Cerebellar nuclear complex (tissue), 1 donor: Measurements from ENCODE around the gene RTN4RL1.

Source experiments
- DNase-seq, 2 experiments: peaks; one replicate each; lab custom pipeline; 2025; lab: John Stamatoyannopoulos, UW

The RTN4RL1 gene

GRCh38 chr17:2047590-2047989, 22.5 kb upstream of the RTN4RL1 start:
- no peak for DNase-seq

GRCh38 chr17:2044263-2044894, 19.2 kb upstream of the RTN4RL1 start:
- DNase-seq = no peak

GRCh38 chr17:2043785-2044184, 18.7 kb upstream of the RTN4RL1 start:
- DNase-seq = no peak

GRCh38 chr17:2042933-2043332, 17.8 kb upstream of the RTN4RL1 start:
- DNase-seq = no peak

GRCh38 chr17:2042390-2042847, 17.3 kb upstream of the RTN4RL1 start:
- no peak for DNase-seq

- peak in 1 of 2 experiments; percentile 76 for DNase-seq
These were observed 16.6 kb upstream of the RTN4RL1 start, which contains the start of gene OVCA2 for GRCh38 chr17:2041561-2042389. OVCA2 (plus strand) TSS chr17:2042022; CDS start chr17:2042048, 26 bp downstream.

GRCh38 chr17:2040942-2041560, 15.9 kb upstream of the RTN4RL1 start:
- DNase-seq = no peak

- no peak for DNase-seq
These were observed 15.2 kb upstream of the RTN4RL1 start for GRCh38 chr17:2040219-2040827.

GRCh38 chr17:2037155-2037554, 12.0 kb upstream of the RTN4RL1 start:
- no peak for DNase-seq

- no peak for DNase-seq
These were observed 10.7 kb upstream of the RTN4RL1 start for GRCh38 chr17:2035541-2036488.

- DNase-seq = no peak
These were observed 9.8 kb upstream of the RTN4RL1 start for GRCh38 chr17:2034806-2035540.

- no peak for DNase-seq
These were observed 9.0 kb upstream of the RTN4RL1 start for GRCh38 chr17:2034157-2034556.

GRCh38 chr17:2033153-2033552, 8.0 kb upstream of the RTN4RL1 start:
- DNase-seq = no peak

- DNase-seq = no peak
These were observed 5.6 kb upstream of the RTN4RL1 start for GRCh38 chr17:2030779-2031163.

- peak; percentile 53 to 82 for DNase-seq
These were observed 5.0 kb upstream of the RTN4RL1 start, which contains the start of gene DPH1 for GRCh38 chr17:2029911-2030778. DPH1 (plus strand) TSS chr17:2030153; CDS start chr17:2030170, 17 bp downstream.

- no peak for DNase-seq
These were observed 3.6 kb upstream of the RTN4RL1 start for GRCh38 chr17:2028737-2029136.

GRCh38 chr17:2028234-2028614, 3.1 kb upstream of the RTN4RL1 start:
- DNase-seq = no peak

GRCh38 chr17:2027528-2028233, 2.5 kb upstream of the RTN4RL1 start:
- DNase-seq = no peak
